H9 (cell line): Measurements from ENCODE around the gene TAF4. TPM values are rescaled to one million over a fixed set of nuclear protein-coding genes. Genes with fewer than 3 reads are reported as not detected.
A peak's percentile ranks its signal among the peaks of the same experiment; 100 is the strongest.

Experiments used
- DNase-seq: peaks from one replicate; pipeline ENCODE4 v3.0.0-alpha.2; 2017
- H2AFZ ChIP-seq: one replicate; pipeline ENCODE4 v1.6.1; 2013; ENCODE audit warnings: mild to moderate bottlenecking, low read length, control low read depth, moderate library complexity
- H2AK5ac ChIP-seq: 2 replicates; pipeline ENCODE4 v1.6.1; 2013; ENCODE audit warnings: low read length, control low read depth, mixed read lengths; ENCODE audit not compliant: insufficient read length
- H2BK120ac ChIP-seq: one replicate; pipeline ENCODE4 v1.6.1; 2013; ENCODE audit warnings: low read depth, mild to moderate bottlenecking, low read length, control low read depth, inconsistent platforms; ENCODE audit not compliant: poor library complexity, severe bottlenecking
- H2BK12ac ChIP-seq: 2 replicates; pipeline ENCODE4 v1.6.1; 2013; ENCODE audit warnings: low read length, control low read depth, mixed read lengths, low read depth; ENCODE audit not compliant: insufficient read length
- H2BK15ac ChIP-seq: 2 replicates; pipeline ENCODE4 v1.6.1; 2013; ENCODE audit warnings: low read depth, low read length, control low read depth
- H2BK20ac ChIP-seq: one replicate; pipeline ENCODE4 v1.6.1; 2013; ENCODE audit warnings: low read depth, mild to moderate bottlenecking, low read length, control low read depth, inconsistent platforms; ENCODE audit not compliant: poor library complexity, severe bottlenecking
- H2BK5ac ChIP-seq: 2 replicates; pipeline ENCODE4 v1.6.1; 2013; ENCODE audit warnings: low read length, control low read depth, mixed read lengths; ENCODE audit not compliant: insufficient read length
- H3K14ac ChIP-seq: 2 replicates; pipeline ENCODE4 v1.6.1; 2013; ENCODE audit warnings: low read length, control low read depth; ENCODE audit not compliant: insufficient read depth
- H3K18ac ChIP-seq: 2 replicates; pipeline ENCODE4 v1.6.1; 2013; ENCODE audit warnings: low read depth, mild to moderate bottlenecking, mixed read lengths, low read length, control low read depth; ENCODE audit not compliant: insufficient read length
- H3K23ac ChIP-seq: 2 replicates; pipeline ENCODE4 v1.6.1; 2013; ENCODE audit warnings: low read length, control low read depth, mixed read lengths, low read depth; ENCODE audit not compliant: insufficient read length
- H3K23me2 ChIP-seq: 2 replicates; pipeline ENCODE4 v1.6.1; 2013; ENCODE audit warnings: low read depth, mild to moderate bottlenecking, mixed read lengths, low read length, control low read depth; ENCODE audit not compliant: insufficient read length, poor library complexity, severe bottlenecking
- H3K27ac ChIP-seq: 2 replicates; pipeline ENCODE4 v1.5.1; 2013; ENCODE audit warnings: low read length, control low read depth, mixed read lengths, low read depth; ENCODE audit not compliant: insufficient read length
- H3K27me3 ChIP-seq: 2 replicates; pipeline ENCODE4 v1.6.1; 2013; ENCODE audit warnings: low read length, control low read depth, inconsistent platforms; ENCODE audit not compliant: insufficient read depth
- H3K4ac ChIP-seq: 2 replicates; pipeline ENCODE4 v1.6.1; 2013; ENCODE audit warnings: low read depth, mild to moderate bottlenecking, control low read depth, inconsistent platforms, low read length, moderate library complexity
- H3K4me1 ChIP-seq: 2 replicates; pipeline ENCODE4 v1.6.1; 2013; ENCODE audit warnings: low read length, control low read depth, inconsistent platforms; ENCODE audit not compliant: insufficient read depth
- H3K4me2 ChIP-seq: 2 replicates; pipeline ENCODE4 v1.6.1; 2013; ENCODE audit warnings: low read length, control low read depth, mixed read lengths; ENCODE audit not compliant: insufficient read length, insufficient read depth
- H3K56ac ChIP-seq: 2 replicates; pipeline ENCODE4 v1.6.1; 2013; ENCODE audit warnings: low read depth, mild to moderate bottlenecking, mixed read lengths, low read length, control low read depth; ENCODE audit not compliant: insufficient read length
- H3K79me1 ChIP-seq: 2 replicates; pipeline ENCODE4 v1.6.1; 2013; ENCODE audit warnings: low read depth, mild to moderate bottlenecking, moderate library complexity, low read length, control low read depth, inconsistent platforms; ENCODE audit not compliant: insufficient read depth, poor library complexity, severe bottlenecking
- H3K79me2 ChIP-seq: 2 replicates; pipeline ENCODE4 v1.6.1; 2013; ENCODE audit warnings: low read length, control low read depth, inconsistent platforms; ENCODE audit not compliant: insufficient read depth
- H3K9ac ChIP-seq: 2 replicates; pipeline ENCODE4 v1.6.1; 2013; ENCODE audit warnings: low read length, control low read depth, mixed read lengths; ENCODE audit not compliant: insufficient read length; ENCODE audit errors: extremely low read depth
- H3K9me3 ChIP-seq: one replicate; pipeline ENCODE4 v1.6.1; 2013; ENCODE audit warnings: low read depth, low read length, inconsistent platforms; ENCODE audit not compliant: control insufficient read depth
- H3T11ph ChIP-seq: one replicate; pipeline ENCODE4 v1.6.1; 2013; ENCODE audit warnings: mild to moderate bottlenecking, low read length, control low read depth, inconsistent platforms
- H4K20me1 ChIP-seq: one replicate; pipeline ENCODE4 v1.6.1; 2013; ENCODE audit not compliant: control insufficient read depth, insufficient read length, insufficient read depth
- H4K5ac ChIP-seq: 2 replicates; pipeline ENCODE4 v1.6.1; 2013; ENCODE audit warnings: low read depth, mild to moderate bottlenecking, mixed read lengths, low read length, control low read depth; ENCODE audit not compliant: insufficient read length
- H4K8ac ChIP-seq: replicated peaks from 2 replicates; pipeline ENCODE4 v1.6.1; 2013; ENCODE audit warnings: low read length, control low read depth, mixed read lengths, low read depth; ENCODE audit not compliant: insufficient read length
- H4K91ac ChIP-seq: 2 replicates; pipeline ENCODE4 v1.6.1; 2013; ENCODE audit warnings: low read depth, mild to moderate bottlenecking, moderate library complexity, mixed read lengths, low read length, control low read depth; ENCODE audit not compliant: insufficient read length
- H3K27ac Mint-ChIP-seq, 3 experiments: 2 replicates in 2 of 3; 3 replicates in 1 of 3; pipeline ENCODE4 v1.8.0; 2020 to 2021; ENCODE audit warnings: mixed read lengths in 3 of 3, mild to moderate bottlenecking in 1 of 3, moderate library complexity in 1 of 3
- H3K27me3 Mint-ChIP-seq: 2 replicates; pipeline ENCODE4 v1.8.0; 2021; ENCODE audit warnings: low read depth, mild to moderate bottlenecking, moderate library complexity, mixed read lengths
- H3K36me3 Mint-ChIP-seq, 3 experiments: 2 replicates in 2 of 3; 3 replicates in 1 of 3; pipeline ENCODE4 v1.8.0; 2020 to 2021; ENCODE audit warnings: low read depth in 3 of 3, mixed read lengths in 3 of 3; ENCODE audit not compliant: insufficient read depth in 1 of 3
- H3K4me1 Mint-ChIP-seq, 2 experiments: 2 replicates each; pipeline ENCODE4 v1.8.0; 2020; ENCODE audit warnings: mixed read lengths in 2 of 2
- H3K4me3 Mint-ChIP-seq, 2 experiments: 2 replicates in 1 of 2; 3 replicates in 1 of 2; pipeline ENCODE4 v1.8.0; 2020 to 2021; ENCODE audit warnings: mild to moderate bottlenecking in 2 of 2, mixed read lengths in 2 of 2, moderate library complexity in 1 of 2
- H3K9me3 Mint-ChIP-seq, 2 experiments: 2 replicates in 1 of 2; 3 replicates in 1 of 2; pipeline ENCODE4 v1.8.0; 2020; ENCODE audit warnings: mild to moderate bottlenecking in 2 of 2, mixed read lengths in 2 of 2, moderate library complexity in 1 of 2
- CTCF ChIP-seq: fragments of 200-600 bp; sonication (generic); conservative IDR thresholded peaks from 3 replicates; pipeline ENCODE4 v1.8.0; 2021; ENCODE audit warnings: antibody characterized with exemption, mild to moderate bottlenecking
- WGBS: extraction: QIAGEN DNeasy Blood & Tissue Kit; methylation state at CpG from one replicate; pipeline ENCODE4 v1.1.7; 2013; ENCODE audit warnings: missing lambda C conversion rate, low lambda C conversion rate, mixed read lengths; ENCODE audit not compliant: insufficient read length; ENCODE audit errors: extremely low coverage; 5-methylcytosine and 5-hydroxymethylcytosine counted together
- total RNA-seq: library from RNA; stranded (reverse); gene quantifications from 2 replicates; pipeline ENCODE4 v1.2.1, GENCODE V29; 2021

TAF4 gene
- total RNA-seq, 1 experiment from 2014 or later: 30.8 TPM

GRCh38 chr20:62068997-62069396 lies 3.3 kb upstream of the TAF4 start:
- Histone ChIP-seq H3K56ac (no peak overlapping the region), H3K9ac (no peak overlapping the region), H2BK20ac (no peak overlapping the region), H3K79me2 (peaks cover under 1% of the 10 kb centered on the region; the same call in 1 of the 2 replicates), H3K9me3 (peaks cover 16% of the 10 kb centered on the region), H2AK5ac (no peak overlapping the region), H3K4me1 (no peaks in the 10 kb centered on the region; the same call in 1 of the 2 replicates), H3K27me3 (no peaks in the 10 kb centered on the region), H4K8ac (no peak overlapping the region), H3K79me1 (no peaks in the 10 kb centered on the region), H4K91ac (no peak overlapping the region), H2BK15ac (no peak overlapping the region), H2AFZ (no peak overlapping the region), H2BK12ac (no peak overlapping the region), H2BK120ac (no peak overlapping the region), H4K20me1 (no peaks in the 10 kb centered on the region), H3K14ac (no peak overlapping the region), H3K4me2 (no peak overlapping the region), H2BK5ac (no peak overlapping the region), H3K23ac (no peak overlapping the region), H3K18ac (no peak overlapping the region), H3T11ph (no peak overlapping the region), H3K23me2 (peaks cover 9% of the 10 kb centered on the region), H3K4ac (no peak overlapping the region), H3K27ac (no peak overlapping the region), H4K5ac (no peak overlapping the region)
- Mint-ChIP-seq H3K27me3 (peaks cover 27% of the 10 kb centered on the region), H3K4me1 (peaks cover 14 to 18% of the 10 kb centered on the region in 2 experiments), H3K27ac (peak overlapping the region in 1 of 3 experiments; percentile 83; a peak in 2 of 7 replicates), H3K36me3 (peaks cover 0 to 9% (median 1%) of the 10 kb centered on the region in 3 experiments; a peak in 3 of 7 replicates), H3K4me3 (no peak overlapping the region; a peak in 1 of 5 replicates), H3K9me3 (peaks cover 19 to 27% of the 10 kb centered on the region in 2 experiments)
- WGBS: no CpG with 5 or more reads among the region's 7 CpGs
- TF ChIP-seq CTCF: 0 out of 3 replicates have a peak, but pooled peaks have one; percentile 13
- no peak for DNase-seq
